Skeletal muscle cell (primary cell): ENCODE data around the gene SLC16A12.
"Not testable (repeated sequence)": the region's sequence is repeated elsewhere in the genome, so short reads cannot be mapped to it uniquely, and the experiment has no call there.

Experiments used
- DNase-seq: peaks from one replicate; pipeline ENCODE4 v3.0.0-alpha.2; 2010; ENCODE audit warnings: low read depth
- H3K4me3 ChIP-seq: 2 replicates; pipeline ENCODE4 v1.5.1; 2011; ENCODE audit warnings: low read depth, mild to moderate bottlenecking, control low read depth, low read length, moderate library complexity

SLC16A12 gene

GRCh38 chr10:89550509-89550908 lies 15.1 kb upstream of the SLC16A12 start:
- no peak for DNase-seq

GRCh38 chr10:89549510-89549909 lies 14.1 kb upstream of the SLC16A12 start:
- DNase-seq = no peak
- H3K4me3 ChIP-seq = no peak overlapping the region

More at GRCh38 chr10:89550509-89550908, 15.1 kb upstream of the SLC16A12 start:
- H3K4me3 ChIP-seq = no peak overlapping the region

DNA sequence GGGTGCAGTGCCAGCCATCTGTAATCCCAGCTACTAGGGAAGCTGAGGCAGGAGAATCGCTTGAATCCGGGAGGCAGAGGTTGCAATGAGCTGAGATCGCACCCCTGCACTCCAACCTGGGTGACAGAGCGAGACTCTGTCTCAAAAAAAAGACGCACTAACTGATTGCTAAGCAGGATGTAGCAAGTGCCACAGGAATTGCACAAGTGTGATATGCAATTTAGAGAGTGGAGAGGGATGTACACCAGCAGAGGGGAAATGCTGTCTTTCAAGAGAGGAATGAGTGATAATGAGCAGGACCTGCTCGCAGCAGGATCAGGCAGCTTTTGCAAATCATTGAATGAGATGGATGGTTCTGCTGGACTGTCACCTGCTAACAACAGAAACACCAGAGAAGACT lies 13.3 kb upstream of the SLC16A12 start:
- no peak for DNase-seq

DNA sequence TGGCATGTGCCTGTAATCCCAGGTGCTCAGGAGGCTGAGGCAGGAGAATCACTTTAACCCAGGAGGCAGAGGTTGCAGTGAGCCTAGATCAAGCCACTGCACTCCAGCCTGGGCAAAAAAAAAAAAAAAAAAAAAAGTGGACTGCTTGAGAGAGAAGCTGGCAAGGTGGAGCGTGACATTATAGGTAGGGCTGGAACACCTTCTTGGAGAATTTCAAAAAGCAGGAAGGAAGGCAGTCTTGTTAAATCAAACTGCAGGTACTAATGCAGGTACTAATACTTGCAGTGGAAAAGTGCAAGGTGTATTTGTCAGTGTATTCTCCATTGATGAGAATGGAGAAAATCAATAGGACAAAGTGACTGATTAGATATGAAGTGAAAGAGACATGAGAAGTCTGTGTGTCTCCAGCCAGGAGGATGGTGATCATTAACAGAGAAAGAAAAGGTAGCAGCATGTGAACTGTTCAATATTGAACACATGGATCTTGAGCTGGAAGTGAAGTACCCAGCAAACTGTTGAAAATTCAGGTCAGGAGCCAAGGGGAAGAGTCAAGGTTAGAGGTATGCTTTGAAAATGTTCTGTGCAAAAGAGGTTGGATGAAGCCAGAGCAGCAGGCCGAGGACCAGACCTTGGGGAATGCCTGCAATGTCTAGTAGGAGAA lies 12.6 kb upstream of the SLC16A12 start:
- no peak overlapping the region for H3K4me3 ChIP-seq
- no peak for DNase-seq

More for the DNA sequence above, 13.3 kb upstream of the SLC16A12 start:
- H3K4me3 ChIP-seq = no peak overlapping the region

GRCh38 chr10:89546651-89547050 lies 11.3 kb upstream of the SLC16A12 start:
- H3K4me3 ChIP-seq, DNase-seq: not testable (repeated sequence)

DNA sequence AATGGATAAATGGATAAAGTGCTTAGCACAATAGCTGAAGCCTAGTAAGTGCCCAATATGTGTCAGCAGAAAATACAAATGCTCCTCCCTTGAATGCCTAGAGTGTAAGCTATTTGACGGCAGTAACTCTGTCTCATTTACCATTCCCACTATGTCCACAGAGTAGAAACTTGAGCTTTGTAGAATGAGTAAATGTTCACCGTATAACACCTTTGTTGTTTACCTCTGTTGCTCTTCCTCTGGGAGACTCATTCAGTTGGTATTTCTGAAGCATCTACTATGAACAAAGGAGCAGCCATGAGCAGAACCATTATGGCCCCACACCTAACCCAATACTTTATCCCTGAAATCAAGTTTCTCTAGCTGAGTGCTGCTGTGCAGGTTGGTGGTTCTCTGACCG lies 8.4 kb upstream of the SLC16A12 start:
- DNase-seq = no peak
- H3K4me3 ChIP-seq = no peak overlapping the region

- no peak overlapping the region for H3K4me3 ChIP-seq
- no peak for DNase-seq
Measured at GRCh38 chr10:89540420-89540949, 5.1 kb upstream of the SLC16A12 start.

- no peak for DNase-seq
- H3K4me3 ChIP-seq = no peak overlapping the region
Measured at GRCh38 chr10:89537364-89537763, 2.0 kb upstream of the SLC16A12 start.

DNA sequence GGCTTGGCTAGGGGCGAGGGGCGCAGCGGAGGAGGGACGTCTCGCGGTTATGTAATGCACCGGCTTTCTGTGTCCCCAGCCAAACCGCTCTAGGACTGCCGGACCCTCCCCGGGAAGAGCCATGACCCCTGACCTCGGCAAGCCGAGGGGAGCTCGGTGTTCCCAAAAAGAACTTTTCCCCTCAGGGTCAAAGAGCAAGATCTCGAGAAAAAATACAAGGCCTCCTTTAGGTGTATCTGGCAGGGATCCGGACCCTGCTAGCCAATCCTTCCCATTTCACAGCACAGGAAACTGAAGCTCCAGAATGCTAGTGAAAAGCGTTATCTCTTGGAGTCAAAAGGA lies 590 bp upstream of the SLC16A12 start:
- DNase-seq = no peak
- peak overlapping the region; percentile 58 for H3K4me3 ChIP-seq

DNA sequence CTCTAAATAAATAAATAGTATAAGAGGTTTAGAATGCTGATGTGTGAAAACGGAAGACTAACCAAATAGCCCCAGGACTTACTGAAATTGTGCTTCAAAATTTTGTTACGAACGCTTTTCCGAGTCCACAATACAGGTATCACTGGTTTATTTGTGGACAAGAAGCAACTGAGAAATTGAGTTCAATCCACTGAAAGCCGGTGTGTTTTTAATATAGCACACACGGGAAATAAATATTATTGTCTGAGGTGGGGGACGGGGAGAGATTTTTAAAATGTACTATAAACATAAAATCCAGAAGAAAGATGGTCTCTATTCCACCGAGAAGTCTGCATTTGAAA lies 598 bp downstream of the SLC16A12 start:
- peak overlapping the region; percentile 58 for H3K4me3 ChIP-seq
- DNase-seq = no peak

DNA sequence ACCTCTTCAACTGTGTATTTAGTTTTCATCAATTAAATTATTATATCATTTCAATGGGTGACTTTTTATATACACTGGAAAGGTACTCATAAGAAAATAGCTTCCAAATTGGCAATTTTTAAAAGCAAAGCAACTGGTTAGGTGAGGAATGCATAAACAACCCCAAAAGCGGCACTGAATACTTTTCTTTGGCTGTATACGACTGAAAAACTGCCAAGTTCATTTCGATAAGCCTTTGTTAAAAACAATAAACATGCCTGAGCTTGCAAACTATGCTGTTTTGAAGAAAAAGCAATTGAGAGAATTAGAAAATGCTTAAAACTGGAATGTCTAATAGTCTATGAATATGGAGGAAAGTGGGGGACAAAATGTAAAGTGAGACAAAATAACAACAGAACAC lies 2.9 kb downstream of the SLC16A12 start:
- H3K4me3 ChIP-seq = no peak overlapping the region
- no peak for DNase-seq

DNA sequence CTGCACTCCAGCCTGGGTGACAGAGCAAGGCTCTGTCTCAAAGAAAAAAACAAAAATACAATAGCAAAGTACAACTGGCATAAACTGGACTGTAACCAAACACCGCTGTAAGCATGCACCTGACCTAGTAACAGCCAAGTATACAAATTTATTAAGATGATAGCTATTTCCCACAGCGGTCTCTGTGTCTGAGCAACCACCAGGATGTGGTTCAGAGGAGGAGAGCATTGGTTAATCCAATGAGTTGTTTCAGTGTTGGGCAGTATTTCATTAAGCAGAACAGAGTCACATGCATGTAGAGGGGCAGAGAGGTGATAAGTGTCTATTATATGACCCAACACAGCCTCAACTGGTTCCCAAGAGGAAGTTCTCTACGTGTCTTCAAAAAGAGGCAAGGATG lies 4.0 kb downstream of the SLC16A12 start:
- DNase-seq = no peak
- no peak overlapping the region for H3K4me3 ChIP-seq

GRCh38 chr10:89529711-89530110 lies 5.7 kb downstream of the SLC16A12 start:
- not testable (repeated sequence) for H3K4me3 ChIP-seq, DNase-seq

DNA sequence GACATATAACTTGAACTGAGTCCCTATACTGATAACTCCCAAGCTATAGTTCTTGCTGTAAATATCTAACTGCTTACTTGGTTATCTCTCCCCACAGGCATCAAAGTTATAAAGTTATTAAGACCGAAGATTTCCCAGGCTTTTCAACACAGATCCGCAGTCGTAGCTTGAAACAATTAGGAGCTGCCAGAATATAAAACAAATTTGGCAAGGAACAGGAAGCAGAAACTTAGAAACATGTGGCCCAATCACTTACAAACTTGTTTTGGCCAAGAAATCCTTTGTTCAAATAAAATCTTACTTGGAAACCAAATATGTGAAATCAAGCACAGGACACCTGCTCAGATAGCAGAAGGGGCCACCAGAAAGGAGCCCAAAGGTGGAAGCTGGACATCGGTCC lies 9.0 kb downstream of the SLC16A12 start:
- no peak for DNase-seq
- no peak overlapping the region for H3K4me3 ChIP-seq

GRCh38 chr10:89525556-89525955 lies 9.8 kb downstream of the SLC16A12 start:
- no peak overlapping the region for H3K4me3 ChIP-seq
- DNase-seq = no peak

DNA sequence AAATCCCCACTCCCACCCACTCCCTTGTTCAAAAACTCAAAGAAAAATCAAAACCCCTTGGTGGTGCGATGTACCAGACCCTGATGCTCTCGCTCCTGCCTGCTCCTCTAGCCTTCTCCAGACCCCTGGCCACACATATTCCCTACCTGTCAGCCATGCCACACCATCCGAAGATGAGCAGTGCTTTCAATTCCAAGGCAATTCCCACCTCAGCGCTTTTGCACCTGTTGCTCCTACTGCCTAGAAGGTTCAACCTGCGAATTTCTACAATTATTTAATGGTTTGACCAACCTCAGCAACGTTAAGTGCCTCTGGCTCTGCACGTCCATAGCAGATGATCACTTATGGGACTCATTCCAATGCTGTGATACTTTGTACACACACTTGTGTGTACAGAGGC lies 11.1 kb downstream of the SLC16A12 start:
- no peak for DNase-seq
- no peak overlapping the region for H3K4me3 ChIP-seq

GRCh38 chr10:89523274-89523673 lies 12.1 kb downstream of the SLC16A12 start:
- no peak overlapping the region for H3K4me3 ChIP-seq

DNA sequence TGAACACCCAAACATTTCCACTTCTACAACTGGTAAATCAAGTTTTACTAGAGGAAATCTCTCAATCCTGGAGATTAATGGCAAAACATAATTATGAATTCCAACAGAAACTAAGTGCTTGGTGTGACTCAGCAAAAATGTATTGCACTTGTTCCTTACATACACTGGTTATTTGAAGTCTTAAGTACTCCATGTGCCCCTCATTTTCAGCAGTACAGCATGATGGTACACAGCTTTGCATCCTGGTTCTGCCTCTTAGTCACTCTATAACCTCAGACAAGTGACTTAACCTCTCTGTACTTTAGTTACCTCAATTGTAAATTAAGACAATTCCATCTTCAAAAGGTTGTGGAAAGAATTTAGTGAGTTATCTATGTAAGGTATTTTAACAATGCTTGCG lies 12.9 kb downstream of the SLC16A12 start:
- H3K4me3 ChIP-seq = no peak overlapping the region
- no peak for DNase-seq

More at GRCh38 chr10:89523274-89523673, 12.1 kb downstream of the SLC16A12 start:
- DNase-seq = no peak

DNA sequence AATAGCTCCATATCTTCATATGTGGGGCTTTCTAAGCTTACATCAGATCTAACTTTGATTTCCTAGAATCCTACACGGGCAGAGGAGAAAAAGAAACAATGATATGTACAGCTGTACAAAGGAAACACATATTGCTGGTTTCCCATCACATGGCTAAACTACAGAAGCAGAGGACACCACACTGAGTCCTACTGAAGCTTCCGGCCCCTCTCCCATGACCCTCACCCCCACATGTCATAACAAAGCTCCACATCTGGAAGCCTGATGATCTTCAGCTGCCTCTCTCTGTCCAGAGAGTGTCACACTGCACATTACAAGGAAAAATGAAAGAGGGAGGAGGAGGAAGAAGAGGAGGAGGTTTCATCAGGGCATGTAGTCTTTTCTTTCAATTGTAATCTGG lies 14.0 kb downstream of the SLC16A12 start:
- no peak for DNase-seq
- H3K4me3 ChIP-seq = no peak overlapping the region

- DNase-seq = no peak
- H3K4me3 ChIP-seq = no peak overlapping the region
Measured at GRCh38 chr10:89520706-89521105, 14.7 kb downstream of the SLC16A12 start.
